SU-DHL-6 (cell line): ENCODE data around the gene SPTA1.

ENCODE experiments used
- H2AFZ ChIP-seq: fragments of 200-600 bp; sonication (generic); 2 replicates; pipeline ENCODE4 v1.6.1; 2014; ENCODE audit warnings: low read depth, mild to moderate bottlenecking, moderate library complexity, mixed read lengths, antibody characterized with exemption, low read length; ENCODE audit not compliant: severe bottlenecking
- H3F3A ChIP-seq: fragments of 200-600 bp; shearing (Covaris generic); 2 replicates; pipeline ENCODE4 v1.6.0; 2016; ENCODE audit warnings: antibody characterized with exemption, mild to moderate bottlenecking; ENCODE audit not compliant: insufficient read depth
- H3K27ac ChIP-seq: fragments of 200-600 bp; sonication (generic); 2 replicates; pipeline ENCODE4 v1.5.1; 2016; ENCODE audit warnings: low read depth, mild to moderate bottlenecking, low read length, moderate library complexity, mixed read lengths
- H3K27me3 ChIP-seq: fragments of 200-600 bp; sonication (generic), shearing (Covaris generic); 2 replicates; pipeline ENCODE4 v1.6.0; 2014; ENCODE audit warnings: mild to moderate bottlenecking, low read length
- H3K36me3 ChIP-seq: fragments of 200-600 bp; sonication (generic); 2 replicates; pipeline ENCODE4 v1.6.1; 2014; ENCODE audit warnings: mild to moderate bottlenecking, low read length, mixed read lengths
- H3K4me2 ChIP-seq: fragments of 300-600, 200-600 bp; shearing (Covaris generic), sonication (generic); 2 replicates; pipeline ENCODE4 v1.6.0; 2014; ENCODE audit warnings: low read length, low read depth, mild to moderate bottlenecking; ENCODE audit not compliant: poor library complexity, severe bottlenecking
- H3K4me3 ChIP-seq: fragments of 200-600 bp; sonication (generic); 2 replicates; pipeline ENCODE4 v1.5.1; 2014; ENCODE audit warnings: antibody characterized with exemption, low read length, mild to moderate bottlenecking, mixed read lengths; ENCODE audit not compliant: insufficient read depth, poor library complexity, severe bottlenecking
- H3K79me2 ChIP-seq: fragments of 200-600 bp; sonication (generic); 2 replicates; pipeline ENCODE4 v1.6.1; 2014; ENCODE audit warnings: mild to moderate bottlenecking, low read length, moderate library complexity; ENCODE audit not compliant: insufficient read depth
- H3K9ac ChIP-seq: fragments of 200-600 bp; sonication (generic); 2 replicates; pipeline ENCODE4 v1.7.0; 2014; ENCODE audit warnings: mild to moderate bottlenecking, low read length
- H3K9me2 ChIP-seq: fragments of 200-600 bp; sonication (generic); replicated peaks from 2 replicates; pipeline ENCODE4 v1.6.1; 2014; ENCODE audit warnings: low read length; ENCODE audit not compliant: insufficient read depth
- H3K9me3 ChIP-seq: fragments of 200-600 bp; sonication (generic); 2 replicates; pipeline ENCODE4 v1.6.1; 2014; ENCODE audit warnings: low read length, mixed read lengths; ENCODE audit not compliant: insufficient read depth
- H4K20me1 ChIP-seq: fragments of 200-600 bp; sonication (generic); 2 replicates; pipeline ENCODE4 v1.6.1; 2014; ENCODE audit warnings: low read depth, mild to moderate bottlenecking, antibody characterized with exemption, low read length, moderate library complexity, mixed read lengths
- EZH2phosphoT487 ChIP-seq: fragments of 200-600 bp; sonication (generic), shearing (Covaris generic); conservative IDR thresholded peaks from 2 replicates; pipeline ENCODE4 v1.6.1; 2018; ENCODE audit warnings: mild to moderate bottlenecking, antibody characterized with exemption, low read length, moderate library complexity, mixed read lengths
- TF ChIP-seq, protein P1 (sequence below): fragments of 200-600 bp; sonication (generic); IDR thresholded peaks from one replicate; pipeline ENCODE4 v1.5.1; 2017; ENCODE audit warnings: antibody characterized with exemption, mild to moderate bottlenecking, low read length, moderate library complexity; ENCODE audit not compliant: insufficient read depth, poor library complexity, severe bottlenecking

SPTA1 gene

DNA sequence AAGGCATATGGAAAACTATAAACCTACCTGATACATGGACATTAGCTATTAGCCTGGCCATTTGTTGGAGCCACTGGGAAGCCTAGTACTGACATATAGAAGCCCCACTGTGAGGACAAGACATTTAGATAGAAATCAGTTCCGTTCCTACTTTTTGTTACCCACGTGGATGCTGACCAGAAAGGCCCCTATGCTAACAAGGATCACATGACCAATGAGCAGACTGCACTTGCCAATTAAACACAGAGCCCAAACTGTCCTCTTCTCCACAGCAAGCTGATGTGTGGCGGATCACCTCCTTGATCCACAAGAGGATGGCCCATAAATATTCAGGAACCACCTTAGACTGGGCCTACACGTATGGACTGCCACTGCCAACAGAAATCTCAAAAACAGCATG is 45.2 kb upstream of the SPTA1 start:
- Histone ChIP-seq H3K36me3 (no peaks in the 10 kb centered on the region), H4K20me1 (no peaks in the 10 kb centered on the region)

DNA sequence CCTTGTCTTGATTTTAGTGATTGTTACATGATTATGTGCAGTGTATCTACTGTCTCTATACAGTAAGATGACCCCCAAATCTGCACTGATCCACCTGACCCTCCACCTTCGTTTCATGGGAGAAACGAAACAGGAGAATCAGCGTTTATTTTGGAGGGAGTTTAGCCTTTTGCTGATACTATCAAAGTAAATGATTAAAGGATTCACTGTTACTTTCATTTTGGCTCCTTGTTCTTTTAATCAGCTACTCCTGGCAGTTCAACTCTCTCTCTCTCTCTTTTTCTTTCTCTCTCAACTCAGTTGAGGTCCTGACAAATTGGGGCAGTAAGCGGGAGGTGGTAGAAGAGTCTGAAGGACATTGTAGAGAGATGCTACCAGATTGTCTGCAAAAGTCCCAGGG is 43.9 kb upstream of the SPTA1 start:
- H3K9ac ChIP-seq = no peak overlapping the region
- no peak overlapping the region for H3K4me3 ChIP-seq
- H3K9me3 ChIP-seq = no peaks in the 10 kb centered on the region
- H3K36me3 ChIP-seq = no peaks in the 10 kb centered on the region
- no peak overlapping the region for H3K4me2 ChIP-seq
- TF ChIP-seq, protein P1, sequence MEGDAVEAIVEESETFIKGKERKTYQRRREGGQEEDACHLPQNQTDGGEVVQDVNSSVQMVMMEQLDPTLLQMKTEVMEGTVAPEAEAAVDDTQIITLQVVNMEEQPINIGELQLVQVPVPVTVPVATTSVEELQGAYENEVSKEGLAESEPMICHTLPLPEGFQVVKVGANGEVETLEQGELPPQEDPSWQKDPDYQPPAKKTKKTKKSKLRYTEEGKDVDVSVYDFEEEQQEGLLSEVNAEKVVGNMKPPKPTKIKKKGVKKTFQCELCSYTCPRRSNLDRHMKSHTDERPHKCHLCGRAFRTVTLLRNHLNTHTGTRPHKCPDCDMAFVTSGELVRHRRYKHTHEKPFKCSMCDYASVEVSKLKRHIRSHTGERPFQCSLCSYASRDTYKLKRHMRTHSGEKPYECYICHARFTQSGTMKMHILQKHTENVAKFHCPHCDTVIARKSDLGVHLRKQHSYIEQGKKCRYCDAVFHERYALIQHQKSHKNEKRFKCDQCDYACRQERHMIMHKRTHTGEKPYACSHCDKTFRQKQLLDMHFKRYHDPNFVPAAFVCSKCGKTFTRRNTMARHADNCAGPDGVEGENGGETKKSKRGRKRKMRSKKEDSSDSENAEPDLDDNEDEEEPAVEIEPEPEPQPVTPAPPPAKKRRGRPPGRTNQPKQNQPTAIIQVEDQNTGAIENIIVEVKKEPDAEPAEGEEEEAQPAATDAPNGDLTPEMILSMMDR = no peak
- TF ChIP-seq EZH2phosphoT487 = no peak
- H3K27ac ChIP-seq = no peak overlapping the region
- H3K79me2 ChIP-seq = no peaks in the 10 kb centered on the region
- H3K27me3 ChIP-seq = no peaks in the 10 kb centered on the region
- H4K20me1 ChIP-seq = no peaks in the 10 kb centered on the region
- H3F3A ChIP-seq = no peaks in the 10 kb centered on the region
- no peak overlapping the region for H2AFZ ChIP-seq
- no peaks in the 10 kb centered on the region for H3K9me2 ChIP-seq

More for the DNA sequence above, 45.2 kb upstream of the SPTA1 start:
- Histone ChIP-seq H3K9ac (no peak overlapping the region), H3K9me3 (no peaks in the 10 kb centered on the region), H3K9me2 (no peaks in the 10 kb centered on the region), H3K4me3 (no peak overlapping the region), H3K4me2 (no peak overlapping the region), H3K79me2 (no peaks in the 10 kb centered on the region), H3K27me3 (no peaks in the 10 kb centered on the region), H3K27ac (no peak overlapping the region), H2AFZ (no peak overlapping the region), H3F3A (no peaks in the 10 kb centered on the region)
- TF ChIP-seq EZH2phosphoT487 = no peak
- TF ChIP-seq, protein P1 = no peak

DNA sequence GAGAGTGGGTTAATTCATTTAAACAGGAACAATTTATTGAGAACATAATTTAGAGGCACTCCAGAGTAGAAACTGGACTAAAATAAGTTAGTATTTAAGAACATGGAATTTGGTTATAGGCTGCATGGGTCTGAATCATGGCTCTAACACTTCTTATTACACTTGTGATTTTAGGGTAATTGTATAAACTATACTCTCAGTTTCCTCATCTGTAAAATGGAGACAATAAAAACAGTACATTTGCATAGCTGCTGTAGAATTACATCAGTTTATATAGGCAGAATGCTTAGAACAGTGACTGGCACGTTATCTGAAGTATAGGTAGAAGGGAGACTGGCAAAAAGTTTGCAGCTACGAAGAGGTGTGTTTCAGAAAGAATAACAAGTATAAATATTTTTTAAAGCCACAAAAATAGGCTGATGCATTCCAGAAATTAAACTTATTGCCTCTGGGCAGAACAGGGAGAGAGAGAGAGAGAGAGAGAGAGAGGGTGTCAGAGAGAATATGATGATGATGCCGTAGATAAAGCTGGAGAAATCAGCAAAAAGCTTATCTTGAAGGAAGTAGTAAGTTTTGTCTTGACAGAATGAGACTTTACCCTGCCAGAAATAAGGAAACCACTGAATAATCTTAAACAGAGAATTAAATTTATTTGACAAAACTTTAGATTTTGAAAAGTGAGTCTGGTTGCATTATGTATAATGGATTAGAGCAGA is 42.2 kb upstream of the SPTA1 start:
- Histone ChIP-seq H3K4me3 (no peak overlapping the region), H4K20me1 (no peaks in the 10 kb centered on the region), H3K4me2 (no peak overlapping the region), H3K36me3 (no peaks in the 10 kb centered on the region), H3K79me2 (no peaks in the 10 kb centered on the region), H3K9me3 (no peaks in the 10 kb centered on the region), H3K27ac (no peak overlapping the region), H2AFZ (no peak overlapping the region), H3K9ac (no peak overlapping the region), H3K9me2 (no peaks in the 10 kb centered on the region), H3K27me3 (no peaks in the 10 kb centered on the region), H3F3A (no peaks in the 10 kb centered on the region)
- TF ChIP-seq EZH2phosphoT487 = no peak

DNA sequence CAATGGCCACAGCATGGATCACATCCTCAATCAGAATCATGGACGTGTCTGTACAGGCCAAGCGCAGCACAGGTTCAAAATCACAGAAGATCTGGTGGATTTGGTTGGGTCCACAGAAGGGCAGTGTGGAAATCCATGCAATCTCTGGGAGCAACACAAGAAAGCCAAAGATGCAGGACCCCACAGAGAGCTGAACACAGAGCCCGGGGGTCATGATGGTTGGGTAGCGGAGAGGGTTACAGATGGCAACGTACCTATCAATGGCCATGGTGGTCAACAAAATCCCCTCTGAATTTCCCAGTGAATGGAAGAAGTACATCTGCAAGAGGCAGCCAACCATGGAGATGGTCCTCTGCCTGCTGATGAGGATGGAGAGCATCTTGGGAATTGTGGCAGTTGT is 37.9 kb upstream of the SPTA1 start:
- Histone ChIP-seq H3K4me3 (no peak overlapping the region), H3K9ac (no peak overlapping the region), H2AFZ (no peak overlapping the region), H3K79me2 (no peaks in the 10 kb centered on the region), H4K20me1 (no peaks in the 10 kb centered on the region), H3K4me2 (no peak overlapping the region), H3K9me3 (no peaks in the 10 kb centered on the region), H3K36me3 (no peaks in the 10 kb centered on the region), H3F3A (no peaks in the 10 kb centered on the region), H3K27me3 (no peaks in the 10 kb centered on the region), H3K9me2 (no peaks in the 10 kb centered on the region), H3K27ac (no peak overlapping the region)
- TF ChIP-seq, protein P1 = no peak
- TF ChIP-seq EZH2phosphoT487 = no peak
